ENCODE data around the gene OGFRL1.

The OGFRL1 gene

DNA sequence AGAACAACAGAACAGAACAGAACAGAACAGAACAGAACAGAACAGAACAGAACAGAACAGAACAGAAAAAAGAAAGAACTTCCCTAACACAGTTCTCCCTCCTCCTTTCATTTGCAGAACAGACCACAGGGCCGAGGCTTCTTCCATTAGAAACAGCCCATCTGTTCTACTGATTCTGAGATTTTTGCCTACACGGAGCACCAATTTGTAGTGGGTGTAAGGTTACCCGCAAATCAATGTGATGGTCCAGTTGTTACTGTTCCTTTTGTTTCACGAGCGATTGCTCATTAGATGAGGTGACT is 734 bp upstream of the OGFRL1 start:
- Histone ChIP-seq H3K36me3 (replicated peaks) (no peaks in the 10 kb centered on the region), H3K4me3 (ENCODE audit: low read depth, low read length) (peak overlapping the region; percentile 66), H3K27me3 (replicated peaks) (no peaks in the 10 kb centered on the region), H3K27ac (no peak overlapping the region)
- TF ChIP-seq, protein P1, sequence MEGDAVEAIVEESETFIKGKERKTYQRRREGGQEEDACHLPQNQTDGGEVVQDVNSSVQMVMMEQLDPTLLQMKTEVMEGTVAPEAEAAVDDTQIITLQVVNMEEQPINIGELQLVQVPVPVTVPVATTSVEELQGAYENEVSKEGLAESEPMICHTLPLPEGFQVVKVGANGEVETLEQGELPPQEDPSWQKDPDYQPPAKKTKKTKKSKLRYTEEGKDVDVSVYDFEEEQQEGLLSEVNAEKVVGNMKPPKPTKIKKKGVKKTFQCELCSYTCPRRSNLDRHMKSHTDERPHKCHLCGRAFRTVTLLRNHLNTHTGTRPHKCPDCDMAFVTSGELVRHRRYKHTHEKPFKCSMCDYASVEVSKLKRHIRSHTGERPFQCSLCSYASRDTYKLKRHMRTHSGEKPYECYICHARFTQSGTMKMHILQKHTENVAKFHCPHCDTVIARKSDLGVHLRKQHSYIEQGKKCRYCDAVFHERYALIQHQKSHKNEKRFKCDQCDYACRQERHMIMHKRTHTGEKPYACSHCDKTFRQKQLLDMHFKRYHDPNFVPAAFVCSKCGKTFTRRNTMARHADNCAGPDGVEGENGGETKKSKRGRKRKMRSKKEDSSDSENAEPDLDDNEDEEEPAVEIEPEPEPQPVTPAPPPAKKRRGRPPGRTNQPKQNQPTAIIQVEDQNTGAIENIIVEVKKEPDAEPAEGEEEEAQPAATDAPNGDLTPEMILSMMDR (IDR thresholded peaks at IDR 0.05; ENCODE audit: low read depth, low read length, missing control alignments), result no peak
- DNase-seq, result no peak
- in situ Hi-C loops (cut with HindIII; ENCODE audit: low pct_ligation_motif_present, low sequenced_read_pairs), result no loop called here

DNA sequence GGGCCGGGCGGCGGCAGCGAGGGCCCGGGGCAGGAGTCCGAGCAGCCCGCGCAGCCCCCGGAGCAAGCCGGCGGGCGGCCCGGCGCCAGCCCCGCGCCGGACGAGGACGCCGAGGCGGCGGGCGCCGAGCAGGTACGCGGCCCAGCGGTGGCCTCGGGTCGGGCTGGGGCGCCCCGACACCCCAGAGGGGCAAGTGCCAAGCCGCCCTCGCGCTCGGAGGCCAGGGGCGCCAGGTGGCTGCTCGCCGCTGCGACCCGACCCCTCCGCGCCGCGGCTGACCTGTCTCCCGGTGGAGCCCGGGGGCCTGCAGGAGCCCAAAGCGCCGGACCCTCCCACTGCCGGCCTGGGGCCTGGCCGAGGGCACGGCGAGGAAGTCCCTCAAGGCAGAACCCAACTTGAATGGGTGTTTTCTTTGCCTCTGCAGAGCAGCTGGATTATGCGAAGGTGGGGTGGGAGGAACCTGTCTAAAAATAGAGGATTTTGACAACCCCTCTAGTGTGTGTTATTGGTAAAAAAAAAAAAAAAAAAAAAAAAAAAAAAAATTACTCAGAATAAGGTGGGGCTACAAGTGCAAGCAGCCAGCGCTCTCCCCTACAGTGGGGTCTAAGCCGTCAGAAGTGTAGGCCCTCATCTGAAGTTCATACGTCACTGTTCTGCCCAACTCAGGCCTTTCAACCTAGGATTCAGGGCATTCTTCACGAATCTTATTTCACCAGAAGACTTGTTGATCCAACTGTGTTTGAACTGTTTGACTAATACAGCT is 609 bp downstream of the OGFRL1 start:
- DNase-seq, result no peak
- TF ChIP-seq, protein P1 (IDR thresholded peaks at IDR 0.05; ENCODE audit: low read depth, low read length, missing control alignments), result no peak
- no peaks in the 10 kb centered on the region for H3K36me3 ChIP-seq (replicated peaks)
- in situ Hi-C loops (cut with HindIII; ENCODE audit: low pct_ligation_motif_present, low sequenced_read_pairs), result no loop called here
- H3K27ac ChIP-seq, result no peak overlapping the region
- H3K27me3 ChIP-seq (replicated peaks), result no peaks in the 10 kb centered on the region
- H3K4me3 ChIP-seq (ENCODE audit: low read depth, low read length), result peak overlapping the region; percentile 66

DNA sequence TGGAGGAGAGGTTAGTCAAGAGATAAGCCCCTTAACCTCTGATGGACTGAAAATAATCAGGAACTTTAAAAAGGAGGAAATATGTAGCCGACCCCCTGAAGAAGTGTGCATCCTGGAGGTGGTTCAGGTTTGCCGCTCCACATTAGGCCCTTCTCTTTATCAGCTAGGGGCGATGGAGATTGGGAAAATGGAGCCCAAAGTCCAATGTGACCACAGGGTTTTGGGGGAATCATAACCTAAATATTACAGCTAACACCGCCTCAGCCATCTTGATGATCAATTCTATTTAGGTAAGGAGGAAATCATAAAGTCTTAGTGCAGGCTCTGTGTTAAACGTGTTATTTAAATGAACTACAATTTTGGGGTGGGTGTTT is 1.2 kb downstream of the OGFRL1 start:
- in situ Hi-C loops (cut with HindIII; ENCODE audit: low pct_ligation_motif_present, low sequenced_read_pairs), result no loop called here
- no peak for DNase-seq
- no peaks in the 10 kb centered on the region for H3K36me3 ChIP-seq (replicated peaks)
- H3K27me3 ChIP-seq (replicated peaks), result no peaks in the 10 kb centered on the region
- TF ChIP-seq, protein P1 (IDR thresholded peaks at IDR 0.05; ENCODE audit: low read depth, low read length, missing control alignments), result no peak
- H3K27ac ChIP-seq, result no peak overlapping the region
- H3K4me3 ChIP-seq (ENCODE audit: low read depth, low read length), result peak overlapping the region; percentile 66

DNA sequence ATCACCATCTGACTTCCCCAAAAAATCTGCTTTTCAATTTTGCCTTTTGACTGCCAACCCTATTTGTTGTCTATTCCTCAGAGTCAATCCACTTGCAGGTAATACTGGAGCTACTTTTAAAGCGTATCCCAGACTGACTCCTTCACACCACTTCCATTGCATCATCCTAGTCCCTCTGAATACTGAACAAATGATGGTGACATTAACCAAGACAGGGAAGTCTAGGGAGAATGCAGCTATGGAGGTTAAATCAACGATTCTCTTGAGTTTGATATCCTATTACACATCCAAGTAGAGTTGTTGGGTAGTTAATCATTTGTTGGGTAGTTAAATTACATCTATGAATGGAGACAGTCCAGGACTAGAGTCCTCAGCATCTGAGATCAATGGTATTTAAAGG is 2.0 kb downstream of the OGFRL1 start:
- H3K36me3 ChIP-seq (replicated peaks), result no peaks in the 10 kb centered on the region
- no peaks in the 10 kb centered on the region for H3K27me3 ChIP-seq (replicated peaks)
- in situ Hi-C loops (cut with HindIII; ENCODE audit: low pct_ligation_motif_present, low sequenced_read_pairs), result no loop called here
- H3K4me3 ChIP-seq (ENCODE audit: low read depth, low read length), result no peak overlapping the region
- TF ChIP-seq, protein P1 (IDR thresholded peaks at IDR 0.05; ENCODE audit: low read depth, low read length, missing control alignments), result no peak
- H3K27ac ChIP-seq, result no peak overlapping the region
- no peak for DNase-seq

DNA sequence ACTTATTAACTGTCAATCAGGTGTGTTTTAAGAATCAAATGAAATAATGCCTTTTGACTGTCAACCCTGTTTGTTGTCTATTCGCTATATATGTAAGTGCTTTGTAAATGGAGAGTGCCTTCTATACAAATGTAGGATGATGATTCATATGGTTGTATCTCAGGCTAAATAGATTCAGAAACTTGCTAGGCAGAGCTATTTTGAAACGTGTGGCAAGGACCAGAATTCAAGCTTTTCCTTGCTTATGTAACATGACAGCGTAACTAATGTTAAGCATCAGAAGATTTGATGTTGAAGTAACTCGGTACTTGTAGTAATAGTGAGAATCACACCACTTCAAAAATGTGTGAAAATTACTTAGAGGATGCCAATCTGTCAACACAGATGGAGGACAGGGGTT is 3.4 kb downstream of the OGFRL1 start:
- H3K36me3 ChIP-seq (replicated peaks), result no peaks in the 10 kb centered on the region

More for the DNA sequence above, 3.4 kb downstream of the OGFRL1 start:
- TF ChIP-seq, protein P1 (IDR thresholded peaks at IDR 0.05; ENCODE audit: low read depth, low read length, missing control alignments), result no peak
- H3K27me3 ChIP-seq (replicated peaks), result no peaks in the 10 kb centered on the region
- DNase-seq, result no peak
- in situ Hi-C loops (cut with HindIII; ENCODE audit: low pct_ligation_motif_present, low sequenced_read_pairs), result no loop called here
- H3K4me3 ChIP-seq (ENCODE audit: low read depth, low read length), result no peak overlapping the region
- H3K27ac ChIP-seq, result no peak overlapping the region

Measured in brain microvascular endothelial cell (primary cell).